Measurements from ENCODE around the gene MCCC2. TPM values are rescaled to one million over a fixed set of nuclear protein-coding genes. Genes with fewer than 3 reads are reported as not detected.

MCCC2 gene
- total RNA-seq, 1 experiment from 2014 or later, result 46.7 TPM

GRCh38 chr5:71633255-71634155 is 46.4 kb downstream of the MCCC2 start:
- intact Hi-C loops (cut with micrococcal nuclease; ENCODE audit: unreplicated experiment), result no loop called here
- DNase-seq (ENCODE audit: low spot score), result no peak
- Histone ChIP-seq H3K4me3 (ENCODE audit: low read depth, low read length, poor library complexity, severe bottlenecking) (no peak overlapping the region), H3K4me1 (ENCODE audit: insufficient read depth, low read length, poor library complexity, severe bottlenecking) (no peaks in the 10 kb centered on the region), H3K36me3 (ENCODE audit: insufficient read depth, low read length, poor library complexity, severe bottlenecking) (no peaks in the 10 kb centered on the region), H3K27me3 (replicated peaks; ENCODE audit: insufficient read depth, low read depth, low read length, poor library complexity) (no peaks in the 10 kb centered on the region), H3K27ac (ENCODE audit: low read depth, low read length, poor library complexity, severe bottlenecking) (no peak overlapping the region), H3K9me3 (ENCODE audit: low read depth, low read length, poor library complexity, severe bottlenecking) (no peaks in the 10 kb centered on the region)
- ChIA-PET CTCF (no interaction called here), POLR2A (ENCODE audit: low non-redundant PET) (no interaction called here)
- TF ChIP-seq, protein P1, sequence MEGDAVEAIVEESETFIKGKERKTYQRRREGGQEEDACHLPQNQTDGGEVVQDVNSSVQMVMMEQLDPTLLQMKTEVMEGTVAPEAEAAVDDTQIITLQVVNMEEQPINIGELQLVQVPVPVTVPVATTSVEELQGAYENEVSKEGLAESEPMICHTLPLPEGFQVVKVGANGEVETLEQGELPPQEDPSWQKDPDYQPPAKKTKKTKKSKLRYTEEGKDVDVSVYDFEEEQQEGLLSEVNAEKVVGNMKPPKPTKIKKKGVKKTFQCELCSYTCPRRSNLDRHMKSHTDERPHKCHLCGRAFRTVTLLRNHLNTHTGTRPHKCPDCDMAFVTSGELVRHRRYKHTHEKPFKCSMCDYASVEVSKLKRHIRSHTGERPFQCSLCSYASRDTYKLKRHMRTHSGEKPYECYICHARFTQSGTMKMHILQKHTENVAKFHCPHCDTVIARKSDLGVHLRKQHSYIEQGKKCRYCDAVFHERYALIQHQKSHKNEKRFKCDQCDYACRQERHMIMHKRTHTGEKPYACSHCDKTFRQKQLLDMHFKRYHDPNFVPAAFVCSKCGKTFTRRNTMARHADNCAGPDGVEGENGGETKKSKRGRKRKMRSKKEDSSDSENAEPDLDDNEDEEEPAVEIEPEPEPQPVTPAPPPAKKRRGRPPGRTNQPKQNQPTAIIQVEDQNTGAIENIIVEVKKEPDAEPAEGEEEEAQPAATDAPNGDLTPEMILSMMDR (conservative IDR thresholded peaks at IDR 0.05; ENCODE audit: low read depth, low read length), result no peak
- TF ChIP-seq EZH2 (IDR thresholded peaks at IDR 0.05; ENCODE audit: borderline replicate concordance, low read depth, low read length, poor library complexity, severe bottlenecking), result no peak
- BruUV-seq (replicated peaks), result no TSS peak

DNA sequence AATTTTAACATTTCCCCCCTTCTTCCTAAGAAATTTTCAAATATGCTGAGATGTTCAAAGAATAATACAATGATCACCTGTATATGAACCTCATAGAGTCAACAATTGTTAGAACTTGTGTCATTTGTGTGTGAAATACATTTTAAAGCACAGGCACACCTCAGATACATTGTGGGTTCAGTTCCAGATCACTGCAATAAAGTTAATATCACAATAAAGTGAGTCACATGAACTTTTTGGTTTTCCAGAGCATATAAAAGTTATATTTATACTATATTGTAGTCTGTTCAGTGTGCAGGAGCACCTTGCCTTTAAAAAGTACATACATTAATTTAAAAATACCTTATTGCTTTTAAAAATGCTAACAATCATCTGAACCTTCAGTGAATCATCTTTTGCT is 50.0 kb downstream of the MCCC2 start:
- ChIA-PET POLR2A (ENCODE audit: low non-redundant PET) (no interaction called here), CTCF (no interaction called here)

GRCh38 chr5:71640408-71640807 is 53.3 kb downstream of the MCCC2 start:
- H3K4me3 ChIP-seq (ENCODE audit: low read depth, low read length, poor library complexity, severe bottlenecking), result no peak overlapping the region
- no peak for DNase-seq (ENCODE audit: low spot score)
- H3K4me1 ChIP-seq (ENCODE audit: insufficient read depth, low read length, poor library complexity, severe bottlenecking), result no peaks in the 10 kb centered on the region
- POLR2A ChIA-PET (ENCODE audit: low non-redundant PET), result no interaction called here
- intact Hi-C loops (cut with micrococcal nuclease; ENCODE audit: unreplicated experiment), result no loop called here
- CTCF ChIA-PET, result no interaction called here
- H3K36me3 ChIP-seq (ENCODE audit: insufficient read depth, low read length, poor library complexity, severe bottlenecking), result no peaks in the 10 kb centered on the region
- no peaks in the 10 kb centered on the region for H3K27me3 ChIP-seq (replicated peaks; ENCODE audit: insufficient read depth, low read depth, low read length, poor library complexity)
- no peak overlapping the region for H3K27ac ChIP-seq (ENCODE audit: low read depth, low read length, poor library complexity, severe bottlenecking)
- TF ChIP-seq, protein P1 (conservative IDR thresholded peaks at IDR 0.05; ENCODE audit: low read depth, low read length), result no peak
- TF ChIP-seq EZH2 (IDR thresholded peaks at IDR 0.05; ENCODE audit: borderline replicate concordance, low read depth, low read length, poor library complexity, severe bottlenecking), result no peak
- H3K9me3 ChIP-seq (ENCODE audit: low read depth, low read length, poor library complexity, severe bottlenecking), result no peaks in the 10 kb centered on the region
- BruUV-seq (replicated peaks), result no TSS peak

More for the DNA sequence above, 50.0 kb downstream of the MCCC2 start:
- Histone ChIP-seq H3K9me3 (ENCODE audit: low read depth, low read length, poor library complexity, severe bottlenecking) (no peaks in the 10 kb centered on the region), H3K27me3 (replicated peaks; ENCODE audit: insufficient read depth, low read depth, low read length, poor library complexity) (no peaks in the 10 kb centered on the region), H3K4me3 (ENCODE audit: low read depth, low read length, poor library complexity, severe bottlenecking) (no peak overlapping the region), H3K27ac (ENCODE audit: low read depth, low read length, poor library complexity, severe bottlenecking) (no peak overlapping the region), H3K36me3 (ENCODE audit: insufficient read depth, low read length, poor library complexity, severe bottlenecking) (no peaks in the 10 kb centered on the region), H3K4me1 (ENCODE audit: insufficient read depth, low read length, poor library complexity, severe bottlenecking) (no peaks in the 10 kb centered on the region)
- no peak for DNase-seq (ENCODE audit: low spot score)
- no peak for TF ChIP-seq EZH2 (IDR thresholded peaks at IDR 0.05; ENCODE audit: borderline replicate concordance, low read depth, low read length, poor library complexity, severe bottlenecking)
- TF ChIP-seq, protein P1 (conservative IDR thresholded peaks at IDR 0.05; ENCODE audit: low read depth, low read length), result no peak
- intact Hi-C loops (cut with micrococcal nuclease; ENCODE audit: unreplicated experiment), result no loop called here
- no TSS peak for BruUV-seq (replicated peaks)

Measured in A673 (cell line).